KG1 (cell line): Measurements from ENCODE around the gene ALOX5.
"Not testable (repeated sequence)": the region's sequence is repeated elsewhere in the genome, so short reads cannot be mapped to it uniquely, and the experiment has no call there.

Experiments used
- DNase-seq: peaks from one replicate; lab custom pipeline; 2025; lab: John Stamatoyannopoulos, UW

Gene ALOX5

GRCh38 chr10:45404770-45405120, 30.7 kb downstream of the ALOX5 start:
- DNase-seq = no peak

GRCh38 chr10:45407542-45407941, 33.5 kb downstream of the ALOX5 start:
- no peak for DNase-seq

GRCh38 chr10:45408421-45409319, 34.7 kb downstream of the ALOX5 start:
- DNase-seq = no peak

GRCh38 chr10:45409347-45409746, 35.3 kb downstream of the ALOX5 start:
- not testable (repeated sequence) for DNase-seq

- no peak for DNase-seq
Observed at GRCh38 chr10:45409782-45410181, 35.8 kb downstream of the ALOX5 start.

GRCh38 chr10:45410489-45410806, 36.4 kb downstream of the ALOX5 start:
- DNase-seq = no peak

- no peak for DNase-seq
Observed at GRCh38 chr10:45410807-45411606, 37.0 kb downstream of the ALOX5 start.

GRCh38 chr10:45411607-45411940, 37.6 kb downstream of the ALOX5 start:
- DNase-seq = no peak

- DNase-seq = not testable (repeated sequence)
Observed at GRCh38 chr10:45415062-45415461, 41.0 kb downstream of the ALOX5 start.

- DNase-seq = no peak
Observed at GRCh38 chr10:45416603-45417002, 42.6 kb downstream of the ALOX5 start.

- no peak for DNase-seq
Observed at GRCh38 chr10:45417746-45418145, 43.7 kb downstream of the ALOX5 start.

- peak; percentile 76 for DNase-seq
Observed at GRCh38 chr10:45418417-45418848, 44.4 kb downstream of the ALOX5 start.

GRCh38 chr10:45418849-45419675, 45.0 kb downstream of the ALOX5 start:
- DNase-seq = peak; percentile 78

GRCh38 chr10:45419676-45420025, 45.6 kb downstream of the ALOX5 start:
- DNase-seq = no peak

GRCh38 chr10:45420453-45421192, 46.6 kb downstream of the ALOX5 start:
- peak; percentile 67 for DNase-seq

GRCh38 chr10:45421221-45422097, 47.4 kb downstream of the ALOX5 start:
- DNase-seq = peak; percentile 57

- DNase-seq = no peak
Observed at GRCh38 chr10:45422207-45422865, 48.3 kb downstream of the ALOX5 start.

GRCh38 chr10:45422866-45423659, 49.0 kb downstream of the ALOX5 start:
- no peak for DNase-seq

- DNase-seq = no peak
Observed at GRCh38 chr10:45423976-45424499, 50.0 kb downstream of the ALOX5 start.
